ENCODE data around the gene C1QTNF8.

C1QTNF8 gene

GRCh38 chr16:1121601-1122397, 25.8 kb upstream of the C1QTNF8 start:
- no peaks in the 10 kb centered on the region for H3K9me3 ChIP-seq (ENCODE audit: insufficient read depth, low read length)
- no peak overlapping the region for H3K4me2 ChIP-seq (ENCODE audit: low read length)
- H3K27me3 ChIP-seq (ENCODE audit: low read depth, low read length), result no peaks in the 10 kb centered on the region
- H2AFZ ChIP-seq (ENCODE audit: low read depth, low read length), result no peak overlapping the region
- no peaks in the 10 kb centered on the region for H3K36me3 ChIP-seq (replicated peaks; ENCODE audit: low read depth, low read length)
- no peak overlapping the region for H3K9ac ChIP-seq (ENCODE audit: low read length)
- no peak overlapping the region for H3K27ac ChIP-seq (ENCODE audit: low read length)
- TF ChIP-seq CTCF (IDR thresholded peaks at IDR 0.05; ENCODE audit: low read depth, low read length) (no peak), EZH2phosphoT487 (IDR thresholded peaks at IDR 0.05; ENCODE audit: low read depth) (no peak)
- no peaks in the 10 kb centered on the region for H3K79me2 ChIP-seq (ENCODE audit: low read length)
- H4K20me1 ChIP-seq (ENCODE audit: insufficient read depth, low read length), result no peaks in the 10 kb centered on the region
- H3K4me3 ChIP-seq (ENCODE audit: low read length), result no peak overlapping the region
- H3K4me1 ChIP-seq (ENCODE audit: low read length), result peaks cover 19% of the 10 kb centered on the region

GRCh38 chr16:1121009-1121408, 25.0 kb upstream of the C1QTNF8 start:
- no peak overlapping the region for H3K9ac ChIP-seq (ENCODE audit: low read length)
- H3K9me3 ChIP-seq (ENCODE audit: insufficient read depth, low read length), result no peaks in the 10 kb centered on the region
- no peaks in the 10 kb centered on the region for H3K79me2 ChIP-seq (ENCODE audit: low read length)
- TF ChIP-seq EZH2phosphoT487 (IDR thresholded peaks at IDR 0.05; ENCODE audit: low read depth) (no peak), CTCF (IDR thresholded peaks at IDR 0.05; ENCODE audit: low read depth, low read length) (no peak)
- no peaks in the 10 kb centered on the region for H3K36me3 ChIP-seq (replicated peaks; ENCODE audit: low read depth, low read length)
- no peak overlapping the region for H3K4me3 ChIP-seq (ENCODE audit: low read length)
- no peaks in the 10 kb centered on the region for H4K20me1 ChIP-seq (ENCODE audit: insufficient read depth, low read length)
- H2AFZ ChIP-seq (ENCODE audit: low read depth, low read length), result no peak overlapping the region
- H3K27me3 ChIP-seq (ENCODE audit: low read depth, low read length), result no peaks in the 10 kb centered on the region
- peaks cover 19% of the 10 kb centered on the region for H3K4me1 ChIP-seq (ENCODE audit: low read length)
- H3K4me2 ChIP-seq (ENCODE audit: low read length), result no peak overlapping the region
- no peak overlapping the region for H3K27ac ChIP-seq (ENCODE audit: low read length)

GRCh38 chr16:1120577-1120941, 24.5 kb upstream of the C1QTNF8 start:
- H3K79me2 ChIP-seq (ENCODE audit: low read length), result no peaks in the 10 kb centered on the region
- H4K20me1 ChIP-seq (ENCODE audit: insufficient read depth, low read length), result no peaks in the 10 kb centered on the region
- H3K27ac ChIP-seq (ENCODE audit: low read length), result no peak overlapping the region
- H3K4me2 ChIP-seq (ENCODE audit: low read length), result peak overlapping the region; percentile 71
- no peak overlapping the region for H2AFZ ChIP-seq (ENCODE audit: low read depth, low read length)
- TF ChIP-seq CTCF (IDR thresholded peaks at IDR 0.05; ENCODE audit: low read depth, low read length), result no peak
- no peak for TF ChIP-seq EZH2phosphoT487 (IDR thresholded peaks at IDR 0.05; ENCODE audit: low read depth)
- no peaks in the 10 kb centered on the region for H3K9me3 ChIP-seq (ENCODE audit: insufficient read depth, low read length)
- no peaks in the 10 kb centered on the region for H3K36me3 ChIP-seq (replicated peaks; ENCODE audit: low read depth, low read length)
- no peak overlapping the region for H3K9ac ChIP-seq (ENCODE audit: low read length)
- H3K4me1 ChIP-seq (ENCODE audit: low read length), result peaks cover 19% of the 10 kb centered on the region
- peak overlapping the region; percentile 52 for H3K4me3 ChIP-seq (ENCODE audit: low read length)
- no peaks in the 10 kb centered on the region for H3K27me3 ChIP-seq (ENCODE audit: low read depth, low read length)

- no peak overlapping the region for H3K27ac ChIP-seq (ENCODE audit: low read length)
- no peak overlapping the region for H3K9ac ChIP-seq (ENCODE audit: low read length)
- peaks cover 19% of the 10 kb centered on the region for H3K4me1 ChIP-seq (ENCODE audit: low read length)
- H3K4me3 ChIP-seq (ENCODE audit: low read length), result peak overlapping the region; percentile 52
- no peaks in the 10 kb centered on the region for H3K36me3 ChIP-seq (replicated peaks; ENCODE audit: low read depth, low read length)
- no peaks in the 10 kb centered on the region for H4K20me1 ChIP-seq (ENCODE audit: insufficient read depth, low read length)
- TF ChIP-seq EZH2phosphoT487 (IDR thresholded peaks at IDR 0.05; ENCODE audit: low read depth) (no peak), CTCF (IDR thresholded peaks at IDR 0.05; ENCODE audit: low read depth, low read length) (no peak)
- H3K27me3 ChIP-seq (ENCODE audit: low read depth, low read length), result no peaks in the 10 kb centered on the region
- no peaks in the 10 kb centered on the region for H3K9me3 ChIP-seq (ENCODE audit: insufficient read depth, low read length)
- H3K4me2 ChIP-seq (ENCODE audit: low read length), result peak overlapping the region; percentile 71
- no peaks in the 10 kb centered on the region for H3K79me2 ChIP-seq (ENCODE audit: low read length)
- no peak overlapping the region for H2AFZ ChIP-seq (ENCODE audit: low read depth, low read length)
Observed at GRCh38 chr16:1119766-1120576, 23.9 kb upstream of the C1QTNF8 start.

Data from OCI-LY3 (cell line).